PC-3 (cell line): ENCODE data around the gene AUH. TPM values are rescaled to one million over a fixed set of nuclear protein-coding genes. Genes with fewer than 3 reads are reported as not detected.

ENCODE experiments used
- ATAC-seq: fragments of 200-7000 bp; cut with Tn5 transposase; 2 replicates; pipeline ENCODE4 v1.9.1; 2020; ENCODE audit warnings: mild to moderate bottlenecking, moderate library complexity
- BruUV-seq: library from RNA; stranded (reverse); fragments of 400-500 nt; replicated peaks from 2 replicates; lab custom pipeline; 2021; lab: Mats Ljungman, UMichigan
- CTCF ChIA-PET: fragments of 300-600 bp; sonication (Branson Sonifier 250); formaldehyde crosslinking; loops from one replicate; lab custom pipeline; 2022; ENCODE audit warnings: antibody characterized with exemption; lab: Charles Lee
- POLR2A ChIA-PET: fragments of 300-600 bp; sonication (Branson Sonifier 250); formaldehyde crosslinking; loops from one replicate; lab custom pipeline; 2022; ENCODE audit warnings: antibody characterized with exemption; ENCODE audit not compliant: unreplicated experiment; lab: Charles Lee
- DNase-seq: peaks from one replicate; pipeline ENCODE4 v3.0.0-alpha.2; 2015
- H2AFZ ChIP-seq: fragments of 300-600 bp; sonication (generic); 2 replicates; pipeline ENCODE4 v1.6.0; 2016; ENCODE audit warnings: antibody characterized with exemption, low read length
- H3F3A ChIP-seq: fragments of 300-600 bp; sonication (generic); one replicate; pipeline ENCODE4 v1.6.0; 2017; ENCODE audit warnings: antibody characterized with exemption, low read length, control low read depth, mild to moderate bottlenecking; ENCODE audit not compliant: unreplicated experiment
- H3K27ac ChIP-seq: fragments of 300-600 bp; sonication (generic); 2 replicates; pipeline ENCODE4 v1.5.1; 2016; ENCODE audit warnings: mild to moderate bottlenecking, low read length
- H3K27me3 ChIP-seq: fragments of 300-600 bp; sonication (generic); 2 replicates; pipeline ENCODE4 v1.6.1; 2016; ENCODE audit warnings: low read length, mixed read lengths
- H3K36me3 ChIP-seq: fragments of 300-600 bp; sonication (generic); 2 replicates; pipeline ENCODE4 v1.6.1; 2016; ENCODE audit warnings: low read depth, mixed run types, low read length, mixed read lengths
- H3K4me1 ChIP-seq: fragments of 300-600 bp; sonication (generic); 2 replicates; pipeline ENCODE4 v1.5.1; 2016; ENCODE audit warnings: low read length; ENCODE audit not compliant: insufficient read depth
- H3K4me2 ChIP-seq: fragments of 300-600 bp; sonication (generic); 2 replicates; pipeline ENCODE4 v1.6.0; 2016; ENCODE audit warnings: low read length
- H3K4me3 ChIP-seq: fragments of 300-600 bp; sonication (generic); 2 replicates; pipeline ENCODE4 v1.5.1; 2016; ENCODE audit warnings: mild to moderate bottlenecking, low read length, mixed read lengths
- H3K79me2 ChIP-seq: fragments of 300-600 bp; sonication (generic); 2 replicates; pipeline ENCODE4 v1.6.1; 2017; ENCODE audit warnings: low read length, mixed read lengths
- H3K9ac ChIP-seq: fragments of 300-600 bp; sonication (generic); 2 replicates; pipeline ENCODE4 v1.6.0; 2016; ENCODE audit warnings: mild to moderate bottlenecking, low read length
- H3K9me2 ChIP-seq: fragments of 300-600 bp; sonication (generic); replicated peaks from 2 replicates; pipeline ENCODE4 v1.6.1; 2016; ENCODE audit warnings: mixed run types, low read length, mixed read lengths
- H3K9me3 ChIP-seq: fragments of 300-600 bp; sonication (generic); 2 replicates; pipeline ENCODE4 v1.6.1; 2016; ENCODE audit warnings: low read length, mixed read lengths
- H4K20me1 ChIP-seq: fragments of 300-600 bp; sonication (generic); 2 replicates; pipeline ENCODE4 v1.6.1; 2016; ENCODE audit warnings: low read length, mixed read lengths
- EZH2 ChIP-seq: fragments of 300-600 bp; sonication (generic); IDR thresholded peaks from one replicate; pipeline ENCODE4 v1.6.1; 2017; ENCODE audit warnings: antibody characterized with exemption, mild to moderate bottlenecking, low read length; ENCODE audit not compliant: unreplicated experiment
- EZH2phosphoT487 ChIP-seq: fragments of 300-600 bp; sonication (generic); IDR thresholded peaks from 2 replicates; pipeline ENCODE4 v1.6.1; 2018; ENCODE audit warnings: mild to moderate bottlenecking, antibody characterized with exemption, low read length, borderline replicate concordance
- intact Hi-C: fragments of 100-400 bp; cut with micrococcal nuclease; formaldehyde crosslinking; loops from 2 replicates; pipeline ENCODE4 v1.9.0; 2023
- total RNA-seq: library from RNA; depleted of rRNA; stranded (reverse); fragments of >200 nt; gene quantifications from 2 replicates; pipeline ENCODE4 v1.2.3, GENCODE V29; 2014
- TF ChIP-seq, protein P1 (sequence below): fragments of 300-600 bp; sonication (generic); conservative IDR thresholded peaks from 2 replicates; pipeline ENCODE4 v1.5.1; 2017; ENCODE audit warnings: antibody characterized with exemption, low read depth, mild to moderate bottlenecking, low read length

AUH gene
- total RNA-seq, 1 experiment from 2014 or later: 30.4 TPM

DNA sequence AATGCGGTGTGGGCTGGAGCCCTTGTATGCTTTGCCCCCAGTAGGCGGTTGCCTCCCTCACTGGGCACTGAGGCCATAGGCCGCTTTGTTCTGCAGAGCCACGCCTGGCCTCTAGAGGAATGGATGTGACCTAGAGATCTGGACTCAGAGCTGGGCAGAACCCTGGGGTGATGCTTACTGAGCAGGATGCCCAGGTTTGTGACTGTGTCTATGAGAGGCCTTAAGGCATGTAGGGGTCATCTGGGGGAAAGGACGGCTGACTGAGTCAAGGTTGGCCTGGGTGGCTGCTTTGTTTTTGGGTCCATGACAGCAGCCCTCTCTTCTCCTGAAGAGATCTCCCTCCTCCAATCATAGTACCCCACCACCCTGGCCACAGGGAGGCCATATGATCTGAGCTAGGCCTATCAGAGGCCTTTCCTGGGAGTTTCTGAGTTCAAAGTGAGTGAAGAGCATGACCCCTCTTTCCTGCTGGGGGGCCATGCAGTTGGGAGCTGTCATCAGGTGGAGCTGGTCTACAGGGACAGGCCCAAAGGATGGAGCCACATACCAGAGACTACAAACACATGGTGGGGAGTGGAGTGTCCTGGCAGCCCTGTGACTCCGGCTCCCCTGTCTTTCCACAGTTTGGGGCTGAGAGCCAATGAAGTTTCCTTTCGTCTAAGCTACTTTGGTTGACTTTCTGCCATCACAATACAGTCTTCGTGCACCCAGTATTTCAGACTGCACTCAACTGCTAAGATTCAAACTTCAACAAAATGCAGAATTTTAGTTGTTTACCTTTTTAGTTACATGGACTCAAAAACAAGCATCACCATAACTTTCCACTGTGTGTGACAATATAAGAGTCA, 165.4 kb downstream of the AUH start:
- Histone ChIP-seq H3K9me3 (no peaks in the 10 kb centered on the region), H2AFZ (no peak overlapping the region), H3K4me2 (no peak overlapping the region), H3K4me3 (no peak overlapping the region), H3K9me2 (no peaks in the 10 kb centered on the region), H4K20me1 (no peaks in the 10 kb centered on the region), H3K27ac (peak overlapping the region; percentile 69; the same call in 1 of the 2 replicates), H3K36me3 (no peaks in the 10 kb centered on the region), H3F3A (no peaks in the 10 kb centered on the region), H3K79me2 (no peaks in the 10 kb centered on the region), H3K27me3 (no peaks in the 10 kb centered on the region), H3K4me1 (peaks cover 49% of the 10 kb centered on the region), H3K9ac (no peak overlapping the region)
- ATAC-seq: no peak
- POLR2A ChIA-PET: no interaction called here
- CTCF ChIA-PET: no interaction called here
- intact Hi-C loops: no loop called here
- TF ChIP-seq, protein P1, sequence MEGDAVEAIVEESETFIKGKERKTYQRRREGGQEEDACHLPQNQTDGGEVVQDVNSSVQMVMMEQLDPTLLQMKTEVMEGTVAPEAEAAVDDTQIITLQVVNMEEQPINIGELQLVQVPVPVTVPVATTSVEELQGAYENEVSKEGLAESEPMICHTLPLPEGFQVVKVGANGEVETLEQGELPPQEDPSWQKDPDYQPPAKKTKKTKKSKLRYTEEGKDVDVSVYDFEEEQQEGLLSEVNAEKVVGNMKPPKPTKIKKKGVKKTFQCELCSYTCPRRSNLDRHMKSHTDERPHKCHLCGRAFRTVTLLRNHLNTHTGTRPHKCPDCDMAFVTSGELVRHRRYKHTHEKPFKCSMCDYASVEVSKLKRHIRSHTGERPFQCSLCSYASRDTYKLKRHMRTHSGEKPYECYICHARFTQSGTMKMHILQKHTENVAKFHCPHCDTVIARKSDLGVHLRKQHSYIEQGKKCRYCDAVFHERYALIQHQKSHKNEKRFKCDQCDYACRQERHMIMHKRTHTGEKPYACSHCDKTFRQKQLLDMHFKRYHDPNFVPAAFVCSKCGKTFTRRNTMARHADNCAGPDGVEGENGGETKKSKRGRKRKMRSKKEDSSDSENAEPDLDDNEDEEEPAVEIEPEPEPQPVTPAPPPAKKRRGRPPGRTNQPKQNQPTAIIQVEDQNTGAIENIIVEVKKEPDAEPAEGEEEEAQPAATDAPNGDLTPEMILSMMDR: no peak
- TF ChIP-seq EZH2 (no peak), EZH2phosphoT487 (no peak)
- no TSS peak for BruUV-seq
- DNase-seq: no peak

DNA sequence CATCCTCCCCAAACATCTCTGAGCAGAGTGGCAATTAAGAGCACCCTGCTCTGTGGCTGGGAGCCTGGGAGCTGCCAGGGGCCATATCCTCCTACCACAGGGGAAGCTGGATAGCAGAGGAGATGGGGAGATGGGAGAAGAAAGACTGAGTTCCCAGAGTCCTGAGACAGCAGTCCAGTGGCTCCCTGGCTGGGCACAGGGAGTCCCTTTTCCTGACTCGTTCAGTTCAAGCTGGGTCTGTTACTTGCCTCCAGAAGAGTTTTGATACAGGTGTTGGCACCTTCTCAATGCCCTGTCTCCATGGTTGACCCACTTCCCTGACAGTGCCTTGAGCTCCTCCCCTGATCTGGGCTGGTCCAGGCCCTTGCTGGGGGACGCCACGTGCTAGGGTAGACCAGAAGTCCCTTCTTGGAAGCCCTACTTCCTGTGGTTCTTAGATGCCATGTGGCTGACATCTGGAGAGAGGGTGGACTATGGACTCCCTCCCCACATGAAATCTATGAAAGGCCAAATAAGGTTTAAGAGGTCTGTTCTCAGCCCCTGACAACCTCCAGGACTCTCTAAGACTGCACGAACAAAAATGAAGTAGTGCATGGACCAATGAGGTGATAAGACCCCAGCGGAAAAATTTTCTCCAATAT, 166.2 kb downstream of the AUH start:
- Histone ChIP-seq H3K27me3 (no peaks in the 10 kb centered on the region), H4K20me1 (no peaks in the 10 kb centered on the region), H3K79me2 (no peaks in the 10 kb centered on the region), H3K4me3 (no peak overlapping the region), H3K9me2 (no peaks in the 10 kb centered on the region), H3K9ac (no peak overlapping the region), H3F3A (no peaks in the 10 kb centered on the region), H3K4me1 (peaks cover 49% of the 10 kb centered on the region), H3K9me3 (no peaks in the 10 kb centered on the region), H2AFZ (no peak overlapping the region), H3K36me3 (no peaks in the 10 kb centered on the region), H3K27ac (no peak overlapping the region), H3K4me2 (no peak overlapping the region)
- ChIA-PET CTCF (no interaction called here), POLR2A (no interaction called here)
- no peak for TF ChIP-seq EZH2phosphoT487
- TF ChIP-seq EZH2: no peak
- TF ChIP-seq, protein P1: no peak
- DNase-seq (no peak), ATAC-seq (no peak)
- no TSS peak for BruUV-seq
- intact Hi-C loops: no loop called here
